ENCODE data around the gene MVD.

Gene MVD

GRCh38 chr16:88617268-88618031 lies 45.4 kb downstream of the MVD start:
- Histone ChIP-seq H3K36me3 (ENCODE audit: control insufficient read depth, insufficient read depth, low read length) (peaks cover 23% of the 10 kb centered on the region), H3K4me3 (replicated peaks; ENCODE audit: low read depth, low read length) (no peak overlapping the region), H3K27me3 (replicated peaks; ENCODE audit: control insufficient read depth, insufficient read depth, low read length) (no peaks in the 10 kb centered on the region)
- TF ChIP-seq CTCF (IDR thresholded peaks at IDR 0.05; ENCODE audit: insufficient read depth, low read length, poor library complexity, severe bottlenecking): no peak
- DNase-seq (ENCODE audit: extremely low read depth, insufficient read length): no peak

GRCh38 chr16:88616736-88617135 lies 46.2 kb downstream of the MVD start:
- H3K4me3 ChIP-seq (replicated peaks; ENCODE audit: low read depth, low read length): no peak overlapping the region
- no peaks in the 10 kb centered on the region for H3K27me3 ChIP-seq (replicated peaks; ENCODE audit: control insufficient read depth, insufficient read depth, low read length)
- H3K36me3 ChIP-seq (ENCODE audit: control insufficient read depth, insufficient read depth, low read length): peaks cover 17% of the 10 kb centered on the region
- no peak for DNase-seq (ENCODE audit: extremely low read depth, insufficient read length)
- no peak for TF ChIP-seq CTCF (IDR thresholded peaks at IDR 0.05; ENCODE audit: insufficient read depth, low read length, poor library complexity, severe bottlenecking)

- H3K27me3 ChIP-seq (replicated peaks; ENCODE audit: control insufficient read depth, insufficient read depth, low read length): no peaks in the 10 kb centered on the region
- peaks cover 21% of the 10 kb centered on the region for H3K36me3 ChIP-seq (ENCODE audit: control insufficient read depth, insufficient read depth, low read length)
- no peak for DNase-seq (ENCODE audit: extremely low read depth, insufficient read length)
- H3K4me3 ChIP-seq (replicated peaks; ENCODE audit: low read depth, low read length): no peak overlapping the region
- no peak for TF ChIP-seq CTCF (IDR thresholded peaks at IDR 0.05; ENCODE audit: insufficient read depth, low read length, poor library complexity, severe bottlenecking)
Observed at GRCh38 chr16:88616320-88616719, 46.6 kb downstream of the MVD start.

GRCh38 chr16:88614818-88615580 lies 47.9 kb downstream of the MVD start:
- H3K36me3 ChIP-seq (ENCODE audit: control insufficient read depth, insufficient read depth, low read length): peaks cover 29% of the 10 kb centered on the region
- no peak for DNase-seq (ENCODE audit: extremely low read depth, insufficient read length)
- TF ChIP-seq CTCF (IDR thresholded peaks at IDR 0.05; ENCODE audit: insufficient read depth, low read length, poor library complexity, severe bottlenecking): no peak
- H3K27me3 ChIP-seq (replicated peaks; ENCODE audit: control insufficient read depth, insufficient read depth, low read length): no peaks in the 10 kb centered on the region
- H3K4me3 ChIP-seq (replicated peaks; ENCODE audit: low read depth, low read length): no peak overlapping the region

- no peak for DNase-seq (ENCODE audit: extremely low read depth, insufficient read length)
- H3K36me3 ChIP-seq (ENCODE audit: control insufficient read depth, insufficient read depth, low read length): peaks cover 29% of the 10 kb centered on the region
- no peak for TF ChIP-seq CTCF (IDR thresholded peaks at IDR 0.05; ENCODE audit: insufficient read depth, low read length, poor library complexity, severe bottlenecking)
- H3K4me3 ChIP-seq (replicated peaks; ENCODE audit: low read depth, low read length): no peak overlapping the region
- no peaks in the 10 kb centered on the region for H3K27me3 ChIP-seq (replicated peaks; ENCODE audit: control insufficient read depth, insufficient read depth, low read length)
Observed at GRCh38 chr16:88613911-88614817, 48.7 kb downstream of the MVD start.
